Superior temporal gyrus (tissue), 1 donor: Measurements from ENCODE around the gene C5orf63.
"Not testable (repeated sequence)": the region's sequence is repeated elsewhere in the genome, so short reads cannot be mapped to it uniquely, and the experiment has no call there.

Experiments
- DNase-seq: peaks from one replicate; pipeline ENCODE4 v3.0.0-alpha.2; 2016; ENCODE audit errors: extremely low spot score

Gene C5orf63

GRCh38 chr5:127074466-127074865, 1.2 kb upstream of the C5orf63 start:
- DNase-seq, result no peak

GRCh38 chr5:127070243-127070642, 3.1 kb downstream of the C5orf63 start:
- DNase-seq, result no peak

GRCh38 chr5:127068493-127069214, 4.6 kb downstream of the C5orf63 start:
- no peak for DNase-seq

GRCh38 chr5:127066721-127067120, 6.6 kb downstream of the C5orf63 start:
- peak; percentile 18 for DNase-seq

GRCh38 chr5:127064253-127064840, 9.0 kb downstream of the C5orf63 start:
- DNase-seq, result no peak

- no peak for DNase-seq
Observed at GRCh38 chr5:127063257-127063913, 9.9 kb downstream of the C5orf63 start.

GRCh38 chr5:127061956-127062355, 11.3 kb downstream of the C5orf63 start:
- no peak for DNase-seq

- DNase-seq, result no peak
Observed at GRCh38 chr5:127061537-127061936, 11.8 kb downstream of the C5orf63 start.

- DNase-seq, result no peak
Observed at GRCh38 chr5:127060470-127060985, 12.8 kb downstream of the C5orf63 start.

GRCh38 chr5:127056896-127057295, 16.4 kb downstream of the C5orf63 start:
- no peak for DNase-seq

- no peak for DNase-seq
Observed at GRCh38 chr5:127055880-127056653, 17.2 kb downstream of the C5orf63 start.

GRCh38 chr5:127053551-127053950, 19.8 kb downstream of the C5orf63 start:
- not testable (repeated sequence) for DNase-seq

- DNase-seq, result no peak
Observed at GRCh38 chr5:127053049-127053448, 20.3 kb downstream of the C5orf63 start.

- DNase-seq, result no peak
Observed at GRCh38 chr5:127051591-127051990, 21.7 kb downstream of the C5orf63 start.

- DNase-seq, result no peak
Observed at GRCh38 chr5:127046343-127047072, 26.8 kb downstream of the C5orf63 start.

- DNase-seq, result no peak
Observed at GRCh38 chr5:127042593-127042992, 30.7 kb downstream of the C5orf63 start.

GRCh38 chr5:127041571-127041970, 31.7 kb downstream of the C5orf63 start:
- no peak for DNase-seq

GRCh38 chr5:127040796-127041520, 32.3 kb downstream of the C5orf63 start:
- DNase-seq, result no peak

- DNase-seq, result no peak
Observed at GRCh38 chr5:127038550-127038949, 34.8 kb downstream of the C5orf63 start.

GRCh38 chr5:127031863-127032232, 41.5 kb downstream of the C5orf63 start:
- DNase-seq, result no peak
